Prostate gland (tissue), 2 donors: ENCODE data around the gene TBX4. TPM values are rescaled to one million over a fixed set of nuclear protein-coding genes. Genes with fewer than 3 reads are reported as not detected.

ENCODE experiments used
- DNase-seq: peaks from one replicate; pipeline ENCODE4 v3.0.0-alpha.2; 2019; ENCODE audit warnings: low spot score
- H3K27ac ChIP-seq, 2 donors: fragments of 200-600 bp; sonication (generic); 2 replicates each; pipeline ENCODE4 v1.5.1; 2017 to 2019
- H3K27me3 ChIP-seq: fragments of 200-600 bp; sonication (generic); replicated peaks from 2 replicates; pipeline ENCODE4 v1.5.1; 2019; ENCODE audit not compliant: insufficient read depth
- H3K36me3 ChIP-seq, 2 donors: fragments of 200-600 bp; sonication (generic); 1 replicate in 1 of 2; 2 replicates in 1 of 2; pipeline versions ENCODE4 v1.5.1 to v1.8.1; 2017 to 2019
- H3K4me1 ChIP-seq: fragments of 200-600 bp; sonication (generic); replicated peaks from 2 replicates; pipeline ENCODE4 v1.5.1; 2019
- H3K4me3 ChIP-seq, 2 donors: fragments of 200-600 bp; sonication (generic); 2 replicates each; pipeline ENCODE4 v1.5.1; 2017 to 2019
- H3K9me3 ChIP-seq: fragments of 200-600 bp; sonication (generic); 2 replicates; pipeline ENCODE4 v1.5.1; 2017
- CTCF ChIP-seq, 4 experiments: fragments of 200-600 bp in 2 of 4; fragments of 450-650 bp in 2 of 4; sonication (generic) in 2 of 4; IDR thresholded peaks; 1 replicate in 3 of 4; 2 replicates in 1 of 4; pipeline ENCODE4 v1.5.1; 2016 to 2019; ENCODE audit warnings: antibody characterized with exemption in 4 of 4, mild to moderate bottlenecking in 2 of 4, moderate library complexity in 2 of 4
- POLR2A ChIP-seq: fragments of 450-650 bp; IDR thresholded peaks from one replicate; pipeline ENCODE4 v1.6.1; 2016; ENCODE audit warnings: antibody characterized with exemption, mild to moderate bottlenecking
- POLR2AphosphoS5 ChIP-seq: sonication (generic); formaldehyde crosslinking; IDR thresholded peaks from one replicate; pipeline ENCODE4 v1.6.1; 2017; ENCODE audit warnings: antibody characterized with exemption
- WGBS: methylation state at CpG from one replicate; pipeline ENCODE4 v1.1.5; 2018; 5-methylcytosine and 5-hydroxymethylcytosine counted together
- intact Hi-C: fragments of 100-400 bp; cut with DNase I; formaldehyde crosslinking; loops from one replicate; pipeline ENCODE4 v1.14.2; 2022
- total RNA-seq, 2 donors: library from RNA; depleted of rRNA; stranded (reverse); fragments of >200 nt; gene quantifications; one replicate each; pipeline ENCODE4 v1.1.0, GENCODE V29; 2016

Gene TBX4
- total RNA-seq, 2 donors from 2014 or later, result 3.5 to 5.0 TPM

GRCh38 chr17:61511480-61512182 lies 59.4 kb downstream of the TBX4 start:
- Histone ChIP-seq H3K27me3 (no peaks in the 10 kb centered on the region), H3K9me3 (no peaks in the 10 kb centered on the region), H3K27ac (peak overlapping the region; percentile 5 to 69), H3K4me3 (no peak overlapping the region), H3K4me1 (peaks cover 10% of the 10 kb centered on the region), H3K36me3 (no peaks in the 10 kb centered on the region)
- DNase-seq, result peak; percentile 43
- TF ChIP-seq POLR2AphosphoS5 (peak; percentile 58), CTCF (IDR thresholded peaks at IDR 0.05) (no peak)
- WGBS, result 57% methylated on average over 4 of the region's 4 CpGs
- intact Hi-C loops, result no loop called here

GRCh38 chr17:61514491-61514890 lies 62.3 kb downstream of the TBX4 start:
- Histone ChIP-seq H3K27ac (no peak overlapping the region), H3K36me3 (no peaks in the 10 kb centered on the region), H3K27me3 (no peaks in the 10 kb centered on the region), H3K4me1 (peaks cover 10% of the 10 kb centered on the region), H3K9me3 (no peaks in the 10 kb centered on the region), H3K4me3 (no peak overlapping the region)
- TF ChIP-seq POLR2A, result no peak
- no peak for TF ChIP-seq POLR2AphosphoS5
- no peak for TF ChIP-seq CTCF (IDR thresholded peaks at IDR 0.05)
- intact Hi-C loops, result no loop called here
- DNase-seq, result no peak
- 74% methylated on average over 4 of the region's 4 CpGs for WGBS

- Histone ChIP-seq H3K27ac (no peak overlapping the region), H3K4me1 (no peaks in the 10 kb centered on the region), H3K27me3 (no peaks in the 10 kb centered on the region), H3K36me3 (no peaks in the 10 kb centered on the region), H3K4me3 (no peak overlapping the region), H3K9me3 (no peaks in the 10 kb centered on the region)
- no peak for DNase-seq
- TF ChIP-seq POLR2AphosphoS5 (no peak), POLR2A (no peak), CTCF (IDR thresholded peaks at IDR 0.05) (no peak)
- intact Hi-C loops, result no loop called here
- WGBS, result 83% methylated on average over 3 of the region's 3 CpGs
Measured at GRCh38 chr17:61517265-61517664, 65.0 kb downstream of the TBX4 start.

- TF ChIP-seq POLR2AphosphoS5 (no peak), CTCF (IDR thresholded peaks at IDR 0.05) (no peak), POLR2A (no peak)
- no peak for DNase-seq
- no peaks in the 10 kb centered on the region for H3K9me3 ChIP-seq
- no peaks in the 10 kb centered on the region for H3K4me1 ChIP-seq
- H3K36me3 ChIP-seq, result no peaks in the 10 kb centered on the region
- WGBS, result 38% methylated on average over 3 of the region's 3 CpGs
- H3K4me3 ChIP-seq, result no peak overlapping the region
- intact Hi-C loops, result no loop called here
- H3K27me3 ChIP-seq, result no peaks in the 10 kb centered on the region
- no peak overlapping the region for H3K27ac ChIP-seq
Measured at GRCh38 chr17:61517843-61518606, 65.8 kb downstream of the TBX4 start.

- H3K4me3 ChIP-seq, result no peak overlapping the region
- TF ChIP-seq CTCF (IDR thresholded peaks at IDR 0.05) (no peak), POLR2AphosphoS5 (no peak), POLR2A (no peak)
- no peak overlapping the region for H3K27ac ChIP-seq
- no peaks in the 10 kb centered on the region for H3K4me1 ChIP-seq
- no peak for DNase-seq
- no peaks in the 10 kb centered on the region for H3K27me3 ChIP-seq
- WGBS, result 68% methylated on average over 1 of the region's 1 CpG
- intact Hi-C loops, result no loop called here
- H3K36me3 ChIP-seq, result no peaks in the 10 kb centered on the region
- no peaks in the 10 kb centered on the region for H3K9me3 ChIP-seq
Measured at GRCh38 chr17:61519139-61519538, 66.9 kb downstream of the TBX4 start.
